NCI-H1417 treated with DMSO at 0.1 percent for 48 hours (cell line): Measurements from ENCODE around the gene KCTD15.
"Not testable (repeated sequence)": the region's sequence is repeated elsewhere in the genome, so short reads cannot be mapped to it uniquely, and the experiment has no call there.

Experiments used
- DNase-seq: peaks from one replicate; lab custom pipeline; 2025; lab: John Stamatoyannopoulos, UW

The KCTD15 gene

DNA sequence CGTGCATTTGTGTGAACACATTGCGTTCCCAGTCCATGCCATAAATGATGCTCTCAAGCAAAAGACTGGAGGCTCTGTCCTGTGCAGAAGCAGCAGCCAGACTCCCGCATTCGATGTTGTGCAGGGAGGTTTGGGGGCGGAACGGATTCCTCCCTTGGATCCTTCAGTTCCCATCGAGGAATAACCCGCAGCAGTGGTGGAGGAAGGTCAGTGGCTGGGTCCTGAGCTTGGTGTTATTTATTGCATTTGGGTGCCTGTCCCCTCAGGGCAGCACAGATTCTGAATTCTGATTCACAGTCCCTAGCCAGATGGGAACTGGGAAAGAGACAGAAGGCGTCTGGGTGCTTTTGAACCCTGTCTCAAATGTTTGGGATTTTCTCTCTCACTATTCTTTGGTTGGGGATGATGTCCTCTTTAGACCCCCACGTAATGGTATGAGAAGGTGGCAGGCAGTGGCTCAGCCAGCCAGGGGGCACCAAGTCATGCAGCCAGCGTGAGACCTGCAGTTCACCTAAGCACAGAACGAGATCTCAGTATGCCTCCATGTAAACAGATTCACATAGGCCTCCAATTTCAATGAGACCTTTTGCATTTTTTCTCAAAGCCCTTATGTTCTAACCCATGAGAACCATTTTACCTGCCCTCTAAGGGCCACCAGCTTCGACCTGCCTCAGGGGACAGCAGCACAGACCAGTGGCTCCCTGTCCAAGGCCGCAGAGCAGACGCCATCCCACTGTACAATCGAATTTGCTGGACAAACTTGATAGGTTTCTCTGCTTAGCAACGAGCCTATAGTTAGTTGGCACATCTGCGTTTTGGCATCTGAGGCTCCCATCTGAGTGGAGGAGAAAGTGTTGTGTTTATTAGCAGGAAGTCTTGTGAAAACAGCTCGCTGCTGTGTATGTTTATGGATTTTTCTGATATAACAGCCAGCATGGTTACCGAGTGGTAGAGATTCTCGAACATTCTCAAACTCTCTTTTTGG lies 17.8 kb downstream of the KCTD15 start:
- no peak for DNase-seq

DNA sequence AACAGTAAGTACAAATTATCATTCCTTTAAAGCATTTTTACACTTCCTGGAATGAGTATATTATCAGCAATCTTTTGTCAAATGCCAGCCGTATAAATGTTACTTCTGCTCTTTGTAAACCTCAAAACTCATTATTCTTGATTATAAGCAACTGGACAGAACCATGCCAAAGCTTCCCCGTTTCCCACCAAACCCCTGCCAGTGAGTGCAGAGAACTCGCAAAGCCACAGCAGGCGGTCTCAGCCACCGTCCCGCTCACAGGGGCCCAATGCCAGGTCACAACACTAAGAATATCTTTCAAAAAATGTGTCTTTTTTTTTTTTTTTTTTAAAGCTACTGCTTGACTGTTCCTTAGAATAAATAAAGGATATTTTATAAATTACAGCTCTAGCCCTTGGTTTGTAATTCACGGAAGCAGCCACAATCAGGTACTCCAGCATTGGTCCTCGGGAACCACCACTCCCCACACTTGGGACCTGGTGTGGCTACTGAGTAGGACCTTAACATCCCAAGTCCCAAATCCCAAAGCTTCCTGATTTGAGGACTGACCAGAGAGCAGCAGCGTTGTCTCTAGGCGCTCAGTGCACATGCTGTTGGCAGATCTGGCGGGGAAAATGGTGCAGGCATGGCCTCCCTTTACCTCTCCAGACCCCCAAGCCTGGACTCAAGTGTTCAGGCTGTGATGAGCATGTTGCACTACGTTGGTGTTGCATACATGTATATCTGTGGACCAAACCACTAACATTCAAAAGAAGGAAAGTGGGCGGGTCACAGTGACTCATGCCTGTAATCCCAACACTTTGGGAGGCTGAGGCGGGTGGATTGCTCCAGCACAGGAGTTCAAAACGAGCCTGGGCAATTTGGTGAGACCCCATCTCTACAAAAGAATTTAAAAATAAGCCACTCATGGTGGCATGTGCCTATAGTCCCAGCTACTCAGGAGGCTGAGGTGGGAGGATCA lies 19.0 kb downstream of the KCTD15 start:
- DNase-seq: no peak

DNA sequence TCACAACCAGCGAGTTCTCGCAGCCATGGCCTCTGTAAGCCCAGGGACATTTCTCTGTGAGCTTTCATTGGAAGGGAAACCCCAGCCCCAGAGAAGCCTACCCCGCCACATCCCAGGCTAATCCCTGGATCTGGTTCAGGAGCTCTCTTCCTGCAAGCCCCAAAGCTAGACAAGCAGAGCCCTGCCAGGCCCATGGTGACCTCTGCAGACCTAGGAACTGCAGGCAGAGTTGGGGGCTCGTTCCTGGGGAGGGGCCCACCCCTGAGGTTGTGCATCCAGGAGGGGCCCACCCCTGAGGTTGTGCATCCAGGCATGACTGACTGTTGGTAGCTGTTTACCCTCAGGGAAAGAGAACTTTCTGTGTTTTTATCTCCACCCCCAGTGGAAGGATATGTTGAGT lies 21.7 kb downstream of the KCTD15 start:
- no peak for DNase-seq

DNA sequence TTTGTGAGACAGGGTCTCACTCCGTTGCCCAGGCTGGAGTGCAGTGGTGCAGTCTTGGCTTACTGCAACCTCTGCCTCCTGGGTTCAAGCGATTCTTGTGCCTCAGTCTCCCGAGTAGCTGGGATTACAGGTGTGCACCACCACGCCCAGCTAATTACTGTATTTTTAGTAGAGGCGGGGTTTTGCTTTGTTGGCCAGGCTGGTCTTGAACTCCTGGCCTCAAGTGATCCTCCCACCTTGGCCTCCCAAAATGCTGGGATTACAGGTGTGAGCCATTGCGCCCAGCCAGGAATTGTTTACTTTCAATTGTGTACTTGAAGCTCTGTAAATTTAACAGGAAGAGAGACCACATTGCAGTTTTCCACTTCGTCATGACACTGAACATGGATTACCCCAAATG lies 22.4 kb downstream of the KCTD15 start:
- DNase-seq: not testable (repeated sequence)

- no peak for DNase-seq
These were observed 22.8 kb downstream of the KCTD15 start for GRCh38 chr19:33819506-33819879.

GRCh38 chr19:33819880-33820781 lies 23.5 kb downstream of the KCTD15 start:
- DNase-seq: no peak

GRCh38 chr19:33821871-33822270 lies 25.2 kb downstream of the KCTD15 start:
- DNase-seq: no peak

DNA sequence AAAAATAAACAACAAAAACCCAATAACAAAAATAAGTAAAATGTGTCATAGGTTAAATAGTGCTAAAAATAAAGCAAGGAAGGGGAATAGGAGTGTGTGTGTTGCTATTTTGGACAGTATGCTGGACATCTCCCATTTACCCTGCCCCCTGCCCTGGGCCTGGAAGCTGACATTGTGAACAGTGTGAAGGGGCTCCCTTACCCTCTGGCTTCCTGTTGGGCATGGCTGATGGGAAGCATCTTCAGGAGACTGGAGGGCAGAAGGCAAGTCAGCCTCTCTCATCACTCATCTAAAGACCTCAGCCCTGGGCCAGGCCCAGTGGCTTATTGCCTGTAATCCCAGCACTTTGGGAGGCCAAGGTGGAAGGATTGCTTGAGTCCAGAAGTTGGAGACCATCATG lies 26.7 kb downstream of the KCTD15 start:
- no peak for DNase-seq

GRCh38 chr19:33825556-33825955 lies 28.9 kb downstream of the KCTD15 start:
- no peak for DNase-seq

GRCh38 chr19:33826521-33826920 lies 29.9 kb downstream of the KCTD15 start:
- no peak for DNase-seq

DNA sequence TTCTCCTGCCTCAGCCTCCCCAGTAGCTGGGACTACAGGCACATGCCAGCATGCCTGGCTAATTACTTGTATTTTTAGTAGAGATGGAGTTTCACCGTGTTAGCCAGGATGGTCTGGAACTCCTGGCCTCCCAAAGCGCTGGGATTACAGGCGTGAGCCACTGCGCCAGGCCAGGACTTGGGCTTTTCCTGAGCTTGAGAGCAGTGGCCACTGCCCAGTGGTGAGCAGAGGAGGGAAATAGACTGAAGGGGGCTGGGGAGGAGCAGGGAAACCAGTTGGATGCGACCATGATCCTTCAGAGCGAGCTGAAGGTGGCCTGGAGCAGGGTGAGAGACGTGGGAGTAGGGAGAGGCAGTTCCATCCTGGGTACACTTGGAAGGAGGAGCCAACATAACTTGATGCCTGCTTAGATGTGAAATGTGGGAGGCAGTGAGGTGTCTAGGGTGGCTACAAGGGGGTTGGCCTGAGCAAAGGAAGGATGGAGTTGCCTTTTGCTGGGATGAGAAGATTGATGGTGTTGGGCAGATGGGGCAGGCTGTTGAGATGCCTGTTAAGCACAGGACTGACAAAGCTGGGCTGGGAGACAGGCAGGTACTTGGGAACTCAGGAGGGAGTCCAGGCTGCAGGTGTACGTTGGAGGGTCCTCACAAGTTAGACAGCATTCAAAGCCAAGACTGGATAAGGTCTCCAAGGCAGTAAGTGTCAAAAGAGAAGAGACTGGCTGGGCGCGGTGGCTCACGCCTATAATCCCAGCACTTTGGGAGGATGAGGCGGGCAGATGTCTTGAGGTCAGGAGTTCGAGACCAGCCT lies 31.8 kb downstream of the KCTD15 start:
- DNase-seq: no peak

DNA sequence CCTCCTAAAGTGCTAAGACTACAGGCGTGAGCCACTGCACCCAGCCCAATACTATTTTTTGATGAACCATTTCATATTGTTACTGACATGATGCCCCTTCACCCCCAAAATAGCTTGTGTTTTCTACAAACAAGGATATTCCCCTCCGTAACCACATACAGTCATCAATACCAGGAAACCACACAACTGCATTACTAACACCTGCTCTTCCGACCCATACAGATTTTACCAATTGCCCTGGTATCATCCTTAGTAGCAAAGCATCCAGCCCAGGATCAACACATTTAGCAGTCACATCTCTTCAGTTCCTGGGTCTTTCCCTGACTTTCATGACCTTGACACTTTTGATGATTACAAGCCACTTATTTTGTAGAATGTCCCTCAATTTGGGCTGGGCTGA lies 33.6 kb downstream of the KCTD15 start:
- DNase-seq: no peak

- no peak for DNase-seq
These were observed 35.2 kb downstream of the KCTD15 start for GRCh38 chr19:33831825-33832224.

DNA sequence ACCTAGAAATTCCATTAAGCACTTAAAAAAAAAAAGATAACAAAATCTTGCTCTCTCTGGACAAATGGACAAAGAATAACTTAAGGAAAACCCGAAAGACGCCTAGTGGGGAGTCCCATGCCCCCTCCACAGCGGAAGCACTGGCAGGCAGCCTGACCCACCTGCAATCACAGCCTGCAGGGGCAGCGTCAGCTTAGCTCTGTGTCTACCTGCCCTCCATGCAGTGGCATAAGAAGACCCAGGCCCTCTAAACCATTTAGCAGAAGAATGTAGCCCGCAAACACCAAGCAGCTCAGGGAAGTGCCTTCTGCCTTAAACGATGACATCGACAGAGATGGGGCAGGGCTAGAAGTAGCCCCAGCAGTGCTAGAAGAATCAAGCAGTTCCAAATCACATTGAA lies 36.0 kb downstream of the KCTD15 start:
- DNase-seq: no peak

GRCh38 chr19:33840382-33840781 lies 43.7 kb downstream of the KCTD15 start:
- no peak for DNase-seq

DNA sequence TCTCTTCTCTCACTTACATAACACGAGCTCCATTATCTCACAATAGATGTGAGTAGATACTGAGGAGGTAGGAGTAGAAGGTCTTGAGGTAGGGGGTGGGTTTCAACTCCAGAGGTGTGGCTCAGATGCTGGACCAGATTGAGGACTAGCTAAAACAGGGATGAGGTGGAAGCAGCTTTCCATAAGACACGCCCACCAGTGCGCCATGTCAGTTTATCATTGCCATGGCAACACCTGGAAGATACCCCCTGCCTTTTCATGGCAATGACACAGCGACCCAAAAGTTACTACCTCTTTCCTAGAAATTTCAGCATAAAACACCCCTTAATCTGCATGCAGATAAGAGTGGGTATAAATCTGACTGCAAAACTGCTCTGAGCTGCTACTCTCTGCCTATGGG lies 44.1 kb downstream of the KCTD15 start:
- DNase-seq: no peak

- DNase-seq: no peak
These were observed 45.0 kb downstream of the KCTD15 start for GRCh38 chr19:33841685-33842084.

GRCh38 chr19:33844478-33844877 lies 47.8 kb downstream of the KCTD15 start:
- DNase-seq: no peak

GRCh38 chr19:33845498-33845897 lies 48.8 kb downstream of the KCTD15 start:
- no peak for DNase-seq

- DNase-seq: no peak
These were observed 53.0 kb downstream of the KCTD15 start for GRCh38 chr19:33849551-33850147.
